ENCODE data around the gene FOXP1.

Gene FOXP1

GRCh38 chr3:71194785-71195184 lies 388.7 kb downstream of the FOXP1 start:
- CTCF ChIA-PET, result interaction anchor here (0.6 kb wide), 1 partner anchor 131 kb away, joined by 3 read pairs; no protein-coding TSS in a partner anchor
- DNase-seq (ENCODE audit: extremely low spot score), result peak; percentile 54
- no peak for TF ChIP-seq NFRKB (IDR thresholded peaks at IDR 0.05)
- POLR2A ChIA-PET, result no interaction called here

- POLR2A ChIA-PET, result no interaction called here
- TF ChIP-seq HDGF (IDR thresholded peaks at IDR 0.05; ENCODE audit: borderline replicate concordance) (no peak), FOXA1 (IDR thresholded peaks at IDR 0.05) (no peak), ARNT (IDR thresholded peaks at IDR 0.05) (peak; percentile 8; the same call in 1 of the 2 replicates), FOXK2 (IDR thresholded peaks at IDR 0.05) (peak; percentile 47; the same call in 1 of the 2 replicates), SP1 (IDR thresholded peaks at IDR 0.05) (no peak), ELF4 (IDR thresholded peaks at IDR 0.05) (no peak), NFRKB (IDR thresholded peaks at IDR 0.05) (no peak), TARDBP (IDR thresholded peaks at IDR 0.05) (no peak), L3MBTL2 (conservative IDR thresholded peaks at IDR 0.05) (no peak), LEF1 (IDR thresholded peaks at IDR 0.05; ENCODE audit: borderline replicate concordance) (peak; percentile 70; the same call in 1 of the 2 replicates), BHLHE40 (IDR thresholded peaks at IDR 0.05; ENCODE audit: borderline replicate concordance) (no peak), FOXM1 (IDR thresholded peaks at IDR 0.05; ENCODE audit: borderline replicate concordance) (no peak; the same call in 1 of the 2 replicates), SUZ12 (IDR thresholded peaks at IDR 0.05) (no peak), ZNF384 (IDR thresholded peaks at IDR 0.05) (no peak), CTBP1 (IDR thresholded peaks at IDR 0.05; ENCODE audit: borderline replicate concordance) (peak; percentile 92)
- TF ChIP-seq, protein P1, sequence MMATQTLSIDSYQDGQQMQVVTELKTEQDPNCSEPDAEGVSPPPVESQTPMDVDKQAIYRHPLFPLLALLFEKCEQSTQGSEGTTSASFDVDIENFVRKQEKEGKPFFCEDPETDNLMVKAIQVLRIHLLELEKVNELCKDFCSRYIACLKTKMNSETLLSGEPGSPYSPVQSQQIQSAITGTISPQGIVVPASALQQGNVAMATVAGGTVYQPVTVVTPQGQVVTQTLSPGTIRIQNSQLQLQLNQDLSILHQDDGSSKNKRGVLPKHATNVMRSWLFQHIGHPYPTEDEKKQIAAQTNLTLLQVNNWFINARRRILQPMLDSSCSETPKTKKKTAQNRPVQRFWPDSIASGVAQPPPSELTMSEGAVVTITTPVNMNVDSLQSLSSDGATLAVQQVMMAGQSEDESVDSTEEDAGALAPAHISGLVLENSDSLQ (IDR thresholded peaks at IDR 0.05), result peak; percentile 96
- peak; percentile 40 for DNase-seq (ENCODE audit: extremely low spot score)
- CTCF ChIA-PET, result no interaction called here
Observed at GRCh38 chr3:71191031-71191482, 392.5 kb downstream of the FOXP1 start.

DNA sequence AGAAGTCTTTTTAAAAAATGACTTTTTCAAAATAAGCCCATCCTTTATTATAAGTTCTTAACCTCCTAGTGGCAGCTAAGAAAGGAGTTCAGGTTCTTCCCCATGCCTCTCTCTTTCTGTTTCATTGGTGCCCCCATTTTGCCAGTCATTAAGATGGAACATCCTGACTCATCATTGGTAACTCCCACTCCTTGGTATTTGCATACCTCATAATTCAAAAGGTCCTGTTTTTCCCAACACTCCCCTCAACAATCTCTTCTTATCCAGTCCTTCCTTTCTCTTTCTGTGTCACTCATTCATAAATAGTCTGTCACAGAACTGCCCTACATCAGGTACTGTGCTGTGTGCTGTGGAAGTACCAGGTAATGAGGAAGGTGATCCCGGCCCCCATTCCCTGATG lies 394.0 kb downstream of the FOXP1 start:
- ChIA-PET POLR2A (interaction anchor here (1.2 kb wide), 1 partner anchor 125 kb away, joined by 3 read pairs; no protein-coding TSS in a partner anchor), CTCF (interaction anchor here (0.6 kb wide), 1 partner anchor 17 kb away, joined by 3 read pairs; no protein-coding TSS in a partner anchor)
- no peak for DNase-seq (ENCODE audit: extremely low spot score)

GRCh38 chr3:71187715-71188114 lies 395.8 kb downstream of the FOXP1 start:
- TF ChIP-seq BHLHE40 (IDR thresholded peaks at IDR 0.05; ENCODE audit: borderline replicate concordance) (no peak), FOXM1 (IDR thresholded peaks at IDR 0.05; ENCODE audit: borderline replicate concordance) (no peak), TARDBP (IDR thresholded peaks at IDR 0.05) (no peak), CTBP1 (IDR thresholded peaks at IDR 0.05; ENCODE audit: borderline replicate concordance) (no peak), L3MBTL2 (conservative IDR thresholded peaks at IDR 0.05) (no peak), HDGF (IDR thresholded peaks at IDR 0.05; ENCODE audit: borderline replicate concordance) (no peak), FOXA1 (IDR thresholded peaks at IDR 0.05) (no peak), ARNT (IDR thresholded peaks at IDR 0.05) (no peak), NFRKB (IDR thresholded peaks at IDR 0.05) (no peak), ZNF384 (IDR thresholded peaks at IDR 0.05) (no peak), LEF1 (IDR thresholded peaks at IDR 0.05; ENCODE audit: borderline replicate concordance) (no peak), ELF4 (IDR thresholded peaks at IDR 0.05) (no peak), FOXK2 (IDR thresholded peaks at IDR 0.05) (no peak), SP1 (IDR thresholded peaks at IDR 0.05) (no peak), SUZ12 (IDR thresholded peaks at IDR 0.05) (no peak)
- TF ChIP-seq, protein P1 (IDR thresholded peaks at IDR 0.05), result no peak
- POLR2A ChIA-PET, result no interaction called here
- CTCF ChIA-PET, result no interaction called here
- DNase-seq (ENCODE audit: extremely low spot score), result no peak

More for the DNA sequence above, 394.0 kb downstream of the FOXP1 start:
- TF ChIP-seq ARNT (IDR thresholded peaks at IDR 0.05), result no peak
- TF ChIP-seq, protein P1 (IDR thresholded peaks at IDR 0.05), result peak; percentile 21; the same call in 1 of the 2 replicates

- ChIA-PET POLR2A (no interaction called here), CTCF (no interaction called here)
- DNase-seq (ENCODE audit: extremely low spot score), result no peak
- TF ChIP-seq LEF1 (IDR thresholded peaks at IDR 0.05; ENCODE audit: borderline replicate concordance) (no peak), FOXM1 (IDR thresholded peaks at IDR 0.05; ENCODE audit: borderline replicate concordance) (no peak), BHLHE40 (IDR thresholded peaks at IDR 0.05; ENCODE audit: borderline replicate concordance) (no peak), HDGF (IDR thresholded peaks at IDR 0.05; ENCODE audit: borderline replicate concordance) (no peak), SP1 (IDR thresholded peaks at IDR 0.05) (no peak), FOXK2 (IDR thresholded peaks at IDR 0.05) (no peak), CTBP1 (IDR thresholded peaks at IDR 0.05; ENCODE audit: borderline replicate concordance) (no peak), NFRKB (IDR thresholded peaks at IDR 0.05) (no peak), L3MBTL2 (conservative IDR thresholded peaks at IDR 0.05) (no peak), FOXA1 (IDR thresholded peaks at IDR 0.05) (no peak)
Observed at GRCh38 chr3:71186801-71187200, 396.7 kb downstream of the FOXP1 start.

- DNase-seq (ENCODE audit: extremely low spot score), result no peak
- CTCF ChIA-PET, result interaction anchor here (0.6 kb wide), 1 partner anchor 322 kb away, joined by 3 read pairs; no protein-coding TSS in a partner anchor
- POLR2A ChIA-PET, result no interaction called here
- no peak for TF ChIP-seq LEF1 (IDR thresholded peaks at IDR 0.05; ENCODE audit: borderline replicate concordance)
- TF ChIP-seq FOXM1 (IDR thresholded peaks at IDR 0.05; ENCODE audit: borderline replicate concordance), result no peak
- TF ChIP-seq BHLHE40 (IDR thresholded peaks at IDR 0.05; ENCODE audit: borderline replicate concordance), result no peak
- TF ChIP-seq ZNF384 (IDR thresholded peaks at IDR 0.05), result no peak
- no peak for TF ChIP-seq ELF4 (IDR thresholded peaks at IDR 0.05)
- no peak for TF ChIP-seq SUZ12 (IDR thresholded peaks at IDR 0.05)
Observed at GRCh38 chr3:71185733-71186455, 397.6 kb downstream of the FOXP1 start.

All from HEK293T (cell line).